IMR-90 (cell line): ENCODE results near the gene MAP10. TPM values are rescaled to one million over a fixed set of nuclear protein-coding genes. Genes with fewer than 3 reads are reported as not detected.

Source experiments
- ATAC-seq: fragments of 200-7000 bp; cut with Tn5 transposase; 2 replicates; pipeline ENCODE4 v1.9.1; 2020; ENCODE audit warnings: low read depth, mild to moderate bottlenecking, moderate library complexity
- BruUV-seq: library from RNA; stranded (reverse); fragments of 400-500 nt; replicated peaks from 2 replicates; lab custom pipeline; 2021; lab: Mats Ljungman, UMichigan
- CTCF ChIA-PET: fragments of 300-600 bp; formaldehyde crosslinking; extraction: SDS; loops from one replicate; lab custom pipeline; 2021; ENCODE audit warnings: antibody characterized with exemption; lab: Yijun Ruan, JAX
- POLR2A ChIA-PET: fragments of 300-600 bp; sonication (Branson Sonifier 250); formaldehyde crosslinking; loops from one replicate; lab custom pipeline; 2022; ENCODE audit warnings: antibody characterized with exemption; ENCODE audit not compliant: unreplicated experiment; lab: Charles Lee
- DNase-seq: peaks from one replicate; pipeline ENCODE4 v3.0.0; 2013
- H2AFZ ChIP-seq: replicated peaks from 2 replicates; pipeline ENCODE3; 2013; ENCODE audit warnings: low read length, mild to moderate bottlenecking; ENCODE audit not compliant: poor library complexity
- H2AK5ac ChIP-seq: 2 replicates; pipeline ENCODE4 v1.6.1; 2013; ENCODE audit warnings: low read depth, low read length, inconsistent platforms
- H2AK9ac ChIP-seq: replicated peaks from 2 replicates; pipeline ENCODE3; 2013; ENCODE audit warnings: mild to moderate bottlenecking, low read depth, low read length, moderate library complexity; ENCODE audit not compliant: poor library complexity
- H2BK120ac ChIP-seq: 2 replicates; pipeline ENCODE4 v1.6.1; 2013; ENCODE audit warnings: low read depth, low read length, inconsistent platforms
- H2BK15ac ChIP-seq: 3 replicates; pipeline ENCODE4 v1.6.1; 2013; ENCODE audit warnings: low read depth, low read length, inconsistent platforms
- H2BK20ac ChIP-seq: 2 replicates; pipeline ENCODE4 v1.6.1; 2013; ENCODE audit warnings: low read depth, mild to moderate bottlenecking, inconsistent platforms, low read length, moderate library complexity
- H2BK5ac ChIP-seq: 2 replicates; pipeline ENCODE4 v1.6.1; 2013; ENCODE audit warnings: mild to moderate bottlenecking, low read depth, low read length, inconsistent platforms; ENCODE audit not compliant: poor library complexity, severe bottlenecking
- H3K14ac ChIP-seq: replicated peaks from 2 replicates; pipeline ENCODE4 v1.6.1; 2013; ENCODE audit warnings: low read depth, low read length, inconsistent platforms
- H3K18ac ChIP-seq: 2 replicates; pipeline ENCODE4 v1.6.1; 2013; ENCODE audit warnings: low read depth, low read length, control low read depth
- H3K23ac ChIP-seq: 2 replicates; pipeline ENCODE4 v1.6.1; 2013; ENCODE audit warnings: low read depth, low read length, inconsistent platforms
- H3K27ac ChIP-seq: 2 replicates; pipeline ENCODE4 v1.5.1; 2013; ENCODE audit warnings: mild to moderate bottlenecking, control low read depth, low read length; ENCODE audit not compliant: insufficient read depth
- H3K27me3 ChIP-seq: 2 replicates; pipeline ENCODE4 v1.6.1; 2013; ENCODE audit warnings: low read length; ENCODE audit not compliant: control insufficient read depth, insufficient read depth
- H3K36me3 ChIP-seq: 2 replicates; pipeline ENCODE4 v1.6.1; 2013; ENCODE audit warnings: low read length, mixed read lengths; ENCODE audit not compliant: control insufficient read depth, insufficient read depth
- H3K4ac ChIP-seq: 2 replicates; pipeline ENCODE4 v1.6.1; 2013; ENCODE audit warnings: low read depth, low read length, inconsistent platforms
- H3K4me1 ChIP-seq: 2 replicates; pipeline ENCODE4 v1.6.1; 2013; ENCODE audit warnings: low read length, mixed read lengths; ENCODE audit not compliant: control insufficient read depth, insufficient read depth
- H3K4me2 ChIP-seq: 2 replicates; pipeline ENCODE4 v1.6.1; 2013; ENCODE audit warnings: low read depth, mild to moderate bottlenecking, control low read depth, low read length, moderate library complexity
- H3K4me3 ChIP-seq: 2 replicates; pipeline ENCODE4 v1.5.1; 2013; ENCODE audit warnings: low read depth, mild to moderate bottlenecking, control low read depth, low read length, moderate library complexity; ENCODE audit not compliant: insufficient read depth
- H3K56ac ChIP-seq: 2 replicates; pipeline ENCODE4 v1.6.1; 2013; ENCODE audit warnings: low read length, inconsistent platforms; ENCODE audit not compliant: insufficient read depth; ENCODE audit errors: extremely low read depth
- H3K79me1 ChIP-seq, 2 experiments: 2 replicates each; pipeline ENCODE4 v1.6.1; 2013; ENCODE audit warnings: low read length in 2 of 2, inconsistent platforms in 1 of 2, low read depth in 1 of 2
- H3K9ac ChIP-seq: 2 replicates; pipeline ENCODE4 v1.6.1; 2013; ENCODE audit warnings: low read depth, low read length, control low read depth
- H3K9me1 ChIP-seq: 2 replicates; pipeline ENCODE4 v1.6.1; 2013; ENCODE audit warnings: low read length, inconsistent platforms; ENCODE audit not compliant: insufficient read depth
- H3K9me3 ChIP-seq: 2 replicates; pipeline ENCODE4 v1.6.1; 2013; ENCODE audit warnings: low read length; ENCODE audit not compliant: control insufficient read depth, insufficient read depth
- H4K20me1 ChIP-seq: 2 replicates; pipeline ENCODE4 v1.6.1; 2013; ENCODE audit warnings: low read length, inconsistent platforms; ENCODE audit not compliant: insufficient read depth
- H4K5ac ChIP-seq: 2 replicates; pipeline ENCODE4 v1.6.1; 2013; ENCODE audit warnings: mild to moderate bottlenecking, low read depth, low read length, control low read depth
- H4K8ac ChIP-seq, 2 experiments: 2 replicates each; pipeline ENCODE4 v1.6.1; 2013; ENCODE audit warnings: low read depth in 2 of 2, low read length in 2 of 2, control low read depth in 1 of 2, inconsistent platforms in 1 of 2
- H4K91ac ChIP-seq: 2 replicates; pipeline ENCODE4 v1.6.1; 2013; ENCODE audit warnings: low read depth, low read length, inconsistent platforms; ENCODE audit not compliant: insufficient read depth
- BHLHE40 ChIP-seq: fragments of 150-350 bp; IDR thresholded peaks from 2 replicates; pipeline ENCODE4 v1.6.1; 2016; ENCODE audit warnings: mild to moderate bottlenecking, low read depth, low read length
- CEBPB ChIP-seq: IDR thresholded peaks from 2 replicates; pipeline ENCODE4 v1.6.1; 2012; ENCODE audit warnings: low read depth, low read length, improper control_type of control experiment
- CHD1 ChIP-seq: IDR thresholded peaks from 2 replicates; pipeline ENCODE4 v1.6.1; 2012; ENCODE audit warnings: low read depth, low read length, improper control_type of control experiment
- FOS ChIP-seq: fragments of 150-350 bp; IDR thresholded peaks from 2 replicates; pipeline ENCODE4 v1.6.1; 2016; ENCODE audit warnings: low read depth, low read length
- MAZ ChIP-seq: IDR thresholded peaks from 2 replicates; pipeline ENCODE4 v1.6.1; 2012; ENCODE audit warnings: low read depth, mild to moderate bottlenecking, low read length, improper control_type of control experiment, moderate library complexity, borderline replicate concordance
- MXI1 ChIP-seq: IDR thresholded peaks from 2 replicates; pipeline ENCODE4 v1.6.1; 2012; ENCODE audit warnings: low read depth, mild to moderate bottlenecking, low read length, moderate library complexity, borderline replicate concordance
- POLR2A ChIP-seq: IDR thresholded peaks from 2 replicates; pipeline ENCODE4 v1.6.1; 2012; ENCODE audit warnings: mild to moderate bottlenecking, low read depth, low read length
- RAD21 ChIP-seq: IDR thresholded peaks from 2 replicates; pipeline ENCODE4 v1.6.1; 2012; ENCODE audit warnings: low read length, improper control_type of control experiment
- RCOR1 ChIP-seq: IDR thresholded peaks from 2 replicates; pipeline ENCODE4 v1.6.1; 2012; ENCODE audit warnings: mild to moderate bottlenecking, low read length, improper control_type of control experiment; ENCODE audit not compliant: insufficient replicate concordance
- RFX5 ChIP-seq: IDR thresholded peaks from 2 replicates; pipeline ENCODE4 v1.8.0; 2012; ENCODE audit warnings: low read depth, mild to moderate bottlenecking, low read length, moderate library complexity
- WGBS, 2 experiments: methylation state at CpG; one replicate each; pipeline versions ENCODE4 v1.1.5 to v1.1.7; 2013; ENCODE audit warnings: missing lambda C conversion rate in 2 of 2; ENCODE audit not compliant: insufficient read length in 1 of 2; ENCODE audit errors: extremely low coverage in 2 of 2; 5-methylcytosine and 5-hydroxymethylcytosine counted together
- dilution Hi-C: fragments of 300-500 bp; cut with HindIII; formaldehyde crosslinking; loops from one replicate; pipeline ENCODE4 v1.14.3; 2018; ENCODE audit warnings: low sequenced_read_pairs; ENCODE audit not compliant: unreplicated experiment
- in situ Hi-C: fragments of 300-500 bp; cut with MboI; formaldehyde crosslinking; loops from 3 replicates; pipeline ENCODE4 v1.14.3; 2019; ENCODE audit warnings: low sequenced_read_pairs, inconsistent platforms, mixed read lengths
- intact Hi-C: fragments of 100-400 bp; cut with micrococcal nuclease; formaldehyde crosslinking; loops from 2 replicates; pipeline ENCODE4 v1.10.0; 2022
- polyA plus RNA-seq, 3 experiments: library from polyadenylated mRNA; depleted of rRNA; stranded (reverse); fragments of >200 nt; gene quantifications; 2 replicates each; pipeline ENCODE4 v1.2.3, GENCODE V29; 2012; ENCODE audit warnings: low replicate concordance in 1 of 3
- total RNA-seq: library from RNA; depleted of rRNA; stranded (reverse); fragments of >200 nt; gene quantifications from 2 replicates; pipeline ENCODE4 v1.2.3, GENCODE V29; 2012
- TF ChIP-seq, protein P1 (sequence below): fragments of 150-350 bp; IDR thresholded peaks from 2 replicates; pipeline ENCODE4 v1.6.1; 2017; ENCODE audit warnings: mild to moderate bottlenecking, antibody characterized with exemption, low read length, low read depth
- TF ChIP-seq, protein P2 (sequence below): conservative IDR thresholded peaks from 2 replicates; pipeline ENCODE4 v1.5.1; 2012; ENCODE audit warnings: mild to moderate bottlenecking, low read depth, low read length, improper control_type of control experiment
- TF ChIP-seq, protein P3 (sequence below): fragments of 150-350 bp; IDR thresholded peaks from 2 replicates; pipeline ENCODE4 v1.6.1; 2016; ENCODE audit warnings: low read depth, mild to moderate bottlenecking, low read length, moderate library complexity, borderline replicate concordance

MAP10 gene
- total and polyA plus RNA-seq, 2 of the 4 experiments (the other 2 are of a cell fraction): 1.0 to 1.1 TPM

DNA sequence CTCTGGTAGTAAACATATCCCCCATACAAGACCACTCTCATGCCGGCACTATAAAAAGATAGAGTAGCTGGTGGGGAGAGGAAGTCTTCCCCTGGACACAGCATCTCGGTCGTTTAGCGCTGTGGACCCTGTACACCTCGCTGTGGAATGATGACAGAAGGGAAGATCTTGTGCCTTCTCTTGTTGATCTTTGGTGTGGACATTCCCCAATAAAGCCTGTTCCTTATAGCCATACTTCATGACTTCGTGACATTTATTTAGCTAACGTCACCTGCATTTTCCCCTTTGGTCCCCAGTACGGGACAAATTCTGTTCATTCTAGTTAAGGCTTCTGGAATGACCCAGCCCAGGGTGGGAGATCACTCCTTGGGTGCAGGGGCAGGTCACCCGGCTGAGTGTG, 24.9 kb upstream of the MAP10 start:
- Histone ChIP-seq H2BK120ac (no peak overlapping the region), H3K56ac (no peak overlapping the region), H2AK5ac (no peak overlapping the region), H2BK15ac (no peak overlapping the region), H3K27me3 (peaks cover 1% of the 10 kb centered on the region; the same call in 1 of the 2 replicates), H2BK20ac (no peak overlapping the region), H4K20me1 (no peaks in the 10 kb centered on the region), H3K4me3 (no peak overlapping the region), H3K9ac (no peak overlapping the region), H3K14ac (no peak overlapping the region), H3K36me3 (no peaks in the 10 kb centered on the region), H3K27ac (no peak overlapping the region), H3K4me2 (no peak overlapping the region), H3K79me1 (no peaks in the 10 kb centered on the region), H3K18ac (no peak overlapping the region), H2AFZ (no peak overlapping the region), H2BK5ac (no peak overlapping the region), H3K4ac (no peak overlapping the region), H3K4me1 (no peaks in the 10 kb centered on the region), H4K8ac (no peak overlapping the region), H3K9me3 (no peaks in the 10 kb centered on the region), H2AK9ac (no peak overlapping the region), H4K5ac (no peak overlapping the region), H4K91ac (no peak overlapping the region), H3K23ac (no peak overlapping the region), H3K9me1 (no peaks in the 10 kb centered on the region)
- BruUV-seq: no TSS peak
- intact Hi-C loops (no loop called here), dilution Hi-C loops (no loop called here), in situ Hi-C loops (no loop called here)
- DNase-seq (no peak), ATAC-seq (no peak)
- ChIA-PET POLR2A (no interaction called here), CTCF (no interaction called here)
- TF ChIP-seq CEBPB (no peak), FOS (no peak), POLR2A (no peak), BHLHE40 (no peak), RAD21 (no peak), RFX5 (no peak), CHD1 (no peak), RCOR1 (no peak), MAZ (no peak), MXI1 (no peak)
- TF ChIP-seq, protein P1, sequence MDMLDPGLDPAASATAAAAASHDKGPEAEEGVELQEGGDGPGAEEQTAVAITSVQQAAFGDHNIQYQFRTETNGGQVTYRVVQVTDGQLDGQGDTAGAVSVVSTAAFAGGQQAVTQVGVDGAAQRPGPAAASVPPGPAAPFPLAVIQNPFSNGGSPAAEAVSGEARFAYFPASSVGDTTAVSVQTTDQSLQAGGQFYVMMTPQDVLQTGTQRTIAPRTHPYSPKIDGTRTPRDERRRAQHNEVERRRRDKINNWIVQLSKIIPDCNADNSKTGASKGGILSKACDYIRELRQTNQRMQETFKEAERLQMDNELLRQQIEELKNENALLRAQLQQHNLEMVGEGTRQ: no peak
- TF ChIP-seq, protein P2, sequence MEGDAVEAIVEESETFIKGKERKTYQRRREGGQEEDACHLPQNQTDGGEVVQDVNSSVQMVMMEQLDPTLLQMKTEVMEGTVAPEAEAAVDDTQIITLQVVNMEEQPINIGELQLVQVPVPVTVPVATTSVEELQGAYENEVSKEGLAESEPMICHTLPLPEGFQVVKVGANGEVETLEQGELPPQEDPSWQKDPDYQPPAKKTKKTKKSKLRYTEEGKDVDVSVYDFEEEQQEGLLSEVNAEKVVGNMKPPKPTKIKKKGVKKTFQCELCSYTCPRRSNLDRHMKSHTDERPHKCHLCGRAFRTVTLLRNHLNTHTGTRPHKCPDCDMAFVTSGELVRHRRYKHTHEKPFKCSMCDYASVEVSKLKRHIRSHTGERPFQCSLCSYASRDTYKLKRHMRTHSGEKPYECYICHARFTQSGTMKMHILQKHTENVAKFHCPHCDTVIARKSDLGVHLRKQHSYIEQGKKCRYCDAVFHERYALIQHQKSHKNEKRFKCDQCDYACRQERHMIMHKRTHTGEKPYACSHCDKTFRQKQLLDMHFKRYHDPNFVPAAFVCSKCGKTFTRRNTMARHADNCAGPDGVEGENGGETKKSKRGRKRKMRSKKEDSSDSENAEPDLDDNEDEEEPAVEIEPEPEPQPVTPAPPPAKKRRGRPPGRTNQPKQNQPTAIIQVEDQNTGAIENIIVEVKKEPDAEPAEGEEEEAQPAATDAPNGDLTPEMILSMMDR: no peak
- TF ChIP-seq, protein P3, sequence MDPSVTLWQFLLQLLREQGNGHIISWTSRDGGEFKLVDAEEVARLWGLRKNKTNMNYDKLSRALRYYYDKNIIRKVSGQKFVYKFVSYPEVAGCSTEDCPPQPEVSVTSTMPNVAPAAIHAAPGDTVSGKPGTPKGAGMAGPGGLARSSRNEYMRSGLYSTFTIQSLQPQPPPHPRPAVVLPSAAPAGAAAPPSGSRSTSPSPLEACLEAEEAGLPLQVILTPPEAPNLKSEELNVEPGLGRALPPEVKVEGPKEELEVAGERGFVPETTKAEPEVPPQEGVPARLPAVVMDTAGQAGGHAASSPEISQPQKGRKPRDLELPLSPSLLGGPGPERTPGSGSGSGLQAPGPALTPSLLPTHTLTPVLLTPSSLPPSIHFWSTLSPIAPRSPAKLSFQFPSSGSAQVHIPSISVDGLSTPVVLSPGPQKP: no peak
- no CpG with 5 or more reads among the region's 9 CpGs for WGBS, 2 experiments
